Measurements from ENCODE around the gene ZDHHC9.

DNA sequence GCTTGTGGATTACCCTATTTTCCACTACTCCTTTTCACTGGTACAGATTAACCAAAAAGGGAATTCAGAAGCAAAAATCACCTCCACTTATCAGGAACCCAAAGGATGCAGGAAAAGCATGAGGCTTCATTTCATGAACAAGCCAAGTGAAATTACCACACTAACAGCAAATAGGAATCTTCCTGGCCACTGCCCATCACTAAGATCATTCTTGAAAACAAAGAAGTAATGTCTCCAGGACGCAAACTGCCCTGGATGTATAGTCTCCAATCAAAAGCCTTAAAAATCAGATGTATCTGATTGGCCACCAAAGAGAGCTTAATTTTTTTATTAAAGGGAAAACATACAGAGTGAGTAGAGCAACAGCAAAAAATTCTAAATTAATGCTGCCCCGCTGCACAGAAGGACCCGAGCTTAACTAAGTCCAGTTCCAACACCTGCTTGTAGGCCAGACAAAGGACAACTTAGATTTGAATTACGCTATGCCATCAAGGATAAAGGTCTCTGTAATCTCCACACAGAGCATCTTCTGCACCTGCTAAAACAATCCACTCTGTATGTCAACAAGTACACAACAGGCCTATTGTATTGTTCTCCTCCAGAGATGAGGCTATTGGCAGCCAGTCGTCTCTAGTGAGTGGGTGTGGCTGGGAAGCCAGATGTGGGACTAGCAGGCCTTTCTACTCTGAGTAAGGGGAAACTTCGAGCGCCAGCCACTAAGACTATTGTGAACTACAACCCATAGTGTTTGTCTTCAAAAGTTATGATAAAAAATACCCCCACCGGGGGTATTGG, 12.4 kb downstream of the ZDHHC9 start:
- TF ChIP-seq, protein P1, sequence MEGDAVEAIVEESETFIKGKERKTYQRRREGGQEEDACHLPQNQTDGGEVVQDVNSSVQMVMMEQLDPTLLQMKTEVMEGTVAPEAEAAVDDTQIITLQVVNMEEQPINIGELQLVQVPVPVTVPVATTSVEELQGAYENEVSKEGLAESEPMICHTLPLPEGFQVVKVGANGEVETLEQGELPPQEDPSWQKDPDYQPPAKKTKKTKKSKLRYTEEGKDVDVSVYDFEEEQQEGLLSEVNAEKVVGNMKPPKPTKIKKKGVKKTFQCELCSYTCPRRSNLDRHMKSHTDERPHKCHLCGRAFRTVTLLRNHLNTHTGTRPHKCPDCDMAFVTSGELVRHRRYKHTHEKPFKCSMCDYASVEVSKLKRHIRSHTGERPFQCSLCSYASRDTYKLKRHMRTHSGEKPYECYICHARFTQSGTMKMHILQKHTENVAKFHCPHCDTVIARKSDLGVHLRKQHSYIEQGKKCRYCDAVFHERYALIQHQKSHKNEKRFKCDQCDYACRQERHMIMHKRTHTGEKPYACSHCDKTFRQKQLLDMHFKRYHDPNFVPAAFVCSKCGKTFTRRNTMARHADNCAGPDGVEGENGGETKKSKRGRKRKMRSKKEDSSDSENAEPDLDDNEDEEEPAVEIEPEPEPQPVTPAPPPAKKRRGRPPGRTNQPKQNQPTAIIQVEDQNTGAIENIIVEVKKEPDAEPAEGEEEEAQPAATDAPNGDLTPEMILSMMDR (IDR thresholded peaks at IDR 0.05 in 2 of 3, conservative IDR thresholded peaks at IDR 0.05 in 1 of 3; ENCODE audit: insufficient read depth in 2 of 3, low read depth in 1 of 3, low read length in 3 of 3): no peak
- no peak for TF ChIP-seq POLR2AphosphoS5 (IDR thresholded peaks at IDR 0.05; ENCODE audit: control insufficient read depth, insufficient read depth, low read depth, low read length)
- TF ChIP-seq ASH1L (IDR thresholded peaks at IDR 0.05; ENCODE audit: borderline replicate concordance, low read depth, partially characterized antibody): no peak
- no peak for TF ChIP-seq JUNB (CRISPR knock-in tag; conservative IDR thresholded peaks at IDR 0.05)
- TF ChIP-seq, protein P2, sequence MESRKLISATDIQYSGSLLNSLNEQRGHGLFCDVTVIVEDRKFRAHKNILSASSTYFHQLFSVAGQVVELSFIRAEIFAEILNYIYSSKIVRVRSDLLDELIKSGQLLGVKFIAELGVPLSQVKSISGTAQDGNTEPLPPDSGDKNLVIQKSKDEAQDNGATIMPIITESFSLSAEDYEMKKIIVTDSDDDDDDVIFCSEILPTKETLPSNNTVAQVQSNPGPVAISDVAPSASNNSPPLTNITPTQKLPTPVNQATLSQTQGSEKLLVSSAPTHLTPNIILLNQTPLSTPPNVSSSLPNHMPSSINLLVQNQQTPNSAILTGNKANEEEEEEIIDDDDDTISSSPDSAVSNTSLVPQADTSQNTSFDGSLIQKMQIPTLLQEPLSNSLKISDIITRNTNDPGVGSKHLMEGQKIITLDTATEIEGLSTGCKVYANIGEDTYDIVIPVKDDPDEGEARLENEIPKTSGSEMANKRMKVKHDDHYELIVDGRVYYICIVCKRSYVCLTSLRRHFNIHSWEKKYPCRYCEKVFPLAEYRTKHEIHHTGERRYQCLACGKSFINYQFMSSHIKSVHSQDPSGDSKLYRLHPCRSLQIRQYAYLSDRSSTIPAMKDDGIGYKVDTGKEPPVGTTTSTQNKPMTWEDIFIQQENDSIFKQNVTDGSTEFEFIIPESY (CRISPR knock-in tag; IDR thresholded peaks at IDR 0.05): no peak
- TF ChIP-seq, protein P3, sequence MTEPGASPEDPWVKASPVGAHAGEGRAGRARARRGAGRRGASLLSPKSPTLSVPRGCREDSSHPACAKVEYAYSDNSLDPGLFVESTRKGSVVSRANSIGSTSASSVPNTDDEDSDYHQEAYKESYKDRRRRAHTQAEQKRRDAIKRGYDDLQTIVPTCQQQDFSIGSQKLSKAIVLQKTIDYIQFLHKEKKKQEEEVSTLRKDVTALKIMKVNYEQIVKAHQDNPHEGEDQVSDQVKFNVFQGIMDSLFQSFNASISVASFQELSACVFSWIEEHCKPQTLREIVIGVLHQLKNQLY (CRISPR knock-in tag; conservative IDR thresholded peaks at IDR 0.05): no peak
- no peak for TF ChIP-seq RFX5 (IDR thresholded peaks at IDR 0.05; ENCODE audit: low read depth, low read length)
- TF ChIP-seq, protein P4, sequence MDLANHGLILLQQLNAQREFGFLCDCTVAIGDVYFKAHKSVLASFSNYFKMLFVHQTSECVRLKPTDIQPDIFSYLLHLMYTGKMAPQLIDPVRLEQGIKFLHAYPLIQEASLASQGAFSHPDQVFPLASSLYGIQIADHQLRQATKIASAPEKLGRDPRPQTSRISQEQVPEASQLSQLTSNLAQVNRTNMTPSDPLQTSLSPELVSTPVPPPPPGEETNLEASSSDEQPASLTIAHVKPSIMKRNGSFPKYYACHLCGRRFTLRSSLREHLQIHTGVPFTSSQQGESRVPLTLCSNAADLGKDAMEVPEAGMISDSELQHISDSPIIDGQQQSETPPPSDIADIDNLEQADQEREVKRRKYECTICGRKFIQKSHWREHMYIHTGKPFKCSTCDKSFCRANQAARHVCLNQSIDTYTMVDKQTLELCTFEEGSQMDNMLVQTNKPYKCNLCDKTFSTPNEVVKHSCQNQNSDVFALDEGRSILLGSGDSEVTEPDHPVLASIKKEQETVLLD (IDR thresholded peaks at IDR 0.05): no peak
- TF ChIP-seq, protein P5, sequence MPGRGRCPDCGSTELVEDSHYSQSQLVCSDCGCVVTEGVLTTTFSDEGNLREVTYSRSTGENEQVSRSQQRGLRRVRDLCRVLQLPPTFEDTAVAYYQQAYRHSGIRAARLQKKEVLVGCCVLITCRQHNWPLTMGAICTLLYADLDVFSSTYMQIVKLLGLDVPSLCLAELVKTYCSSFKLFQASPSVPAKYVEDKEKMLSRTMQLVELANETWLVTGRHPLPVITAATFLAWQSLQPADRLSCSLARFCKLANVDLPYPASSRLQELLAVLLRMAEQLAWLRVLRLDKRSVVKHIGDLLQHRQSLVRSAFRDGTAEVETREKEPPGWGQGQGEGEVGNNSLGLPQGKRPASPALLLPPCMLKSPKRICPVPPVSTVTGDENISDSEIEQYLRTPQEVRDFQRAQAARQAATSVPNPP (IDR thresholded peaks at IDR 0.05; ENCODE audit: borderline replicate concordance, insufficient read depth, insufficient read length): no peak
- TF ChIP-seq NELFE (IDR thresholded peaks at IDR 0.05; ENCODE audit: insufficient read depth, insufficient read length): no peak
- no peak for TF ChIP-seq POLR2A (conservative IDR thresholded peaks at IDR 0.05)
- no peak for TF ChIP-seq ZNF23 (CRISPR knock-in tag; IDR thresholded peaks at IDR 0.05)
- TF ChIP-seq, protein P6, sequence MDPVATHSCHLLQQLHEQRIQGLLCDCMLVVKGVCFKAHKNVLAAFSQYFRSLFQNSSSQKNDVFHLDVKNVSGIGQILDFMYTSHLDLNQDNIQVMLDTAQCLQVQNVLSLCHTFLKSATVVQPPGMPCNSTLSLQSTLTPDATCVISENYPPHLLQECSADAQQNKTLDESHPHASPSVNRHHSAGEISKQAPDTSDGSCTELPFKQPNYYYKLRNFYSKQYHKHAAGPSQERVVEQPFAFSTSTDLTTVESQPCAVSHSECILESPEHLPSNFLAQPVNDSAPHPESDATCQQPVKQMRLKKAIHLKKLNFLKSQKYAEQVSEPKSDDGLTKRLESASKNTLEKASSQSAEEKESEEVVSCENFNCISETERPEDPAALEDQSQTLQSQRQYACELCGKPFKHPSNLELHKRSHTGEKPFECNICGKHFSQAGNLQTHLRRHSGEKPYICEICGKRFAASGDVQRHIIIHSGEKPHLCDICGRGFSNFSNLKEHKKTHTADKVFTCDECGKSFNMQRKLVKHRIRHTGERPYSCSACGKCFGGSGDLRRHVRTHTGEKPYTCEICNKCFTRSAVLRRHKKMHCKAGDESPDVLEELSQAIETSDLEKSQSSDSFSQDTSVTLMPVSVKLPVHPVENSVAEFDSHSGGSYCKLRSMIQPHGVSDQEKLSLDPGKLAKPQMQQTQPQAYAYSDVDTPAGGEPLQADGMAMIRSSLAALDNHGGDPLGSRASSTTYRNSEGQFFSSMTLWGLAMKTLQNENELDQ (CRISPR knock-in tag; IDR thresholded peaks at IDR 0.05; ENCODE audit: borderline replicate concordance): no peak

All from K562 (cell line).